Lower leg skin (tissue), 3 donors: ENCODE results near the gene AHCYL1.

Source experiments
- CTCF ChIP-seq, 3 donors: fragments of 450-650 bp; IDR thresholded peaks; one replicate each; pipeline ENCODE4 v1.5.1; 2016; ENCODE audit warnings: antibody characterized with exemption in 3 of 3, mild to moderate bottlenecking in 3 of 3, moderate library complexity in 2 of 3
- POLR2A ChIP-seq, 2 donors: fragments of 450-650 bp; IDR thresholded peaks; one replicate each; pipeline ENCODE4 v1.6.1; 2016 to 2017; ENCODE audit warnings: antibody characterized with exemption in 2 of 2, mild to moderate bottlenecking in 1 of 2, moderate library complexity in 1 of 2

- TF ChIP-seq CTCF (IDR thresholded peaks at IDR 0.05), result no peak
- no peak for TF ChIP-seq POLR2A (IDR thresholded peaks at IDR 0.05)
These were observed 21.4 kb downstream of the AHCYL1 start for GRCh38 chr1:110005971-110006370.
